Measurements from ENCODE around the gene LDB3. TPM values are rescaled to one million over a fixed set of nuclear protein-coding genes. Genes with fewer than 3 reads are reported as not detected.

LDB3 gene
- total and polyA plus RNA-seq, 2 of the 8 experiments (the other 6 are each of a cell fraction or from before 2014, with no cell fraction given): 0.20 to 0.43 TPM

GRCh38 chr10:86698207-86698940, 30.1 kb downstream of the LDB3 start:
- Histone ChIP-seq H3K79me2 (ENCODE audit: control insufficient read depth in 1 of 2, insufficient read depth in 2 of 2, low read length in 2 of 2) (no peaks in the 10 kb centered on the region), H2AFZ (ENCODE audit: low read length) (no peak overlapping the region), H3K23ac (ENCODE audit: insufficient read length) (no peak overlapping the region), H3K27ac (ENCODE audit: low read depth, low read length) (no peak overlapping the region), H3K79me1 (ENCODE audit: low read depth, low read length) (no peaks in the 10 kb centered on the region), H3K9ac (replicated peaks in 1 of 4; ENCODE audit: extremely low read depth in 1 of 4, low read depth in 3 of 4, low read length in 3 of 4) (no peak overlapping the region), H3K4me2 (ENCODE audit: insufficient read depth in 1 of 2, low read depth in 2 of 2, low read length in 2 of 2) (no peak overlapping the region), H4K91ac (replicated peaks; ENCODE audit: insufficient read length, low read length) (no peak overlapping the region), H3K14ac (ENCODE audit: insufficient read length) (no peak overlapping the region), H3K4me3 (ENCODE audit: extremely low read depth in 1 of 4, insufficient read depth in 2 of 4, low read depth in 3 of 4, low read length in 4 of 4) (no peak overlapping the region), H2BK15ac (ENCODE audit: low read length) (peak overlapping the region; percentile 72; the same call in 1 of the 2 replicates), H2BK5ac (ENCODE audit: low read depth, low read length) (no peak overlapping the region), H2BK20ac (ENCODE audit: low read length) (no peak overlapping the region), H3K4me1 (replicated peaks in 1 of 4; ENCODE audit: control insufficient read depth in 3 of 4, insufficient read depth in 4 of 4, low read length in 3 of 4) (peaks cover 2 to 8% (median 3%) of the 10 kb centered on the region in 4 experiments), H4K5ac (ENCODE audit: insufficient read length, low read depth, low read length) (no peak overlapping the region), H3K9me3 (ENCODE audit: insufficient read depth in 2 of 2, low read depth in 1 of 2, low read length in 1 of 2) (no peaks in the 10 kb centered on the region), H3K36me3 (ENCODE audit: control insufficient read depth in 2 of 4, insufficient read depth in 4 of 4, low read length in 3 of 4) (no peaks in the 10 kb centered on the region), H3K56ac (replicated peaks; ENCODE audit: insufficient read length, low read depth, low read length) (no peak overlapping the region), H3K18ac (ENCODE audit: extremely low read depth, low read length) (no peak overlapping the region), H4K8ac (ENCODE audit: extremely low read depth, insufficient read depth, low read length) (no peak overlapping the region), H4K20me1 (replicated peaks in 1 of 2; ENCODE audit: control insufficient read depth in 1 of 2, insufficient read depth in 2 of 2, low read length in 2 of 2) (no peaks in the 10 kb centered on the region), H2BK12ac (ENCODE audit: low read depth, low read length) (0 out of 2 replicates have a peak overlapping the region, but pooled peaks have one; percentile 39), H2BK120ac (replicated peaks; ENCODE audit: low read depth, low read length) (no peak overlapping the region), H3K23me2 (ENCODE audit: low read depth, low read length) (no peaks in the 10 kb centered on the region), H2AK5ac (ENCODE audit: low read depth, low read length) (no peak overlapping the region), H3K4ac (replicated peaks; ENCODE audit: insufficient read length, low read depth, low read length) (no peak overlapping the region), H3K27me3 (replicated peaks in 1 of 4; ENCODE audit: control insufficient read depth in 3 of 4, extremely low read depth in 1 of 4, insufficient read depth in 3 of 4, low read length in 3 of 4) (0 out of 7 replicates have a peak, but pooled peaks cover 0 to 3% (median 0%) of the 10 kb centered on the region in 4 experiments)
- FAIRE-seq (no peak), DNase-seq (ENCODE audit: low read depth in 1 of 2, low spot score in 2 of 2) (no peak)
- 85% methylated on average over 9 of the region's 9 CpGs; no CpG with 5 or more reads in 1 of the 2 experiments for WGBS, 2 experiments (ENCODE audit: extremely low coverage in 1 of 2, insufficient coverage in 1 of 2, insufficient read length in 1 of 2, insufficient replicate concordance in 2 of 2, low coverage in 1 of 2, low lambda C conversion rate in 2 of 2, missing lambda C conversion rate in 1 of 2)
- POLR2A ChIA-PET (ENCODE audit: partially characterized antibody): interaction anchor here (0.8 to 1.4 kb wide), 3 partner anchors 12 to 208 kb away, joined by 3 to 5 read pairs (median 3); no protein-coding TSS in a partner anchor
- CTCF ChIA-PET (ENCODE audit: partially characterized antibody): interaction anchor here (1.3 to 3.6 kb wide), 5 partner anchors 9 to 201 kb away, joined by 3 to 23 read pairs (median 11); no protein-coding TSS in a partner anchor
- no peak for TF ChIP-seq CBX8 (IDR thresholded peaks at IDR 0.05; ENCODE audit: borderline replicate concordance, low read depth, low read length)

Measured in H1 (cell line).